ENCODE data around the gene NTN3. TPM values are rescaled to one million over a fixed set of nuclear protein-coding genes. Genes with fewer than 3 reads are reported as not detected.

NTN3 gene
- total and polyA plus RNA-seq, 2 of the 4 experiments (the other 2 are of a cell fraction): 0.18 to 0.38 TPM

GRCh38 chr16:2494616-2495015 is 23.5 kb downstream of the NTN3 start:
- no peak for ATAC-seq (ENCODE audit: low read depth)
- Histone ChIP-seq H4K5ac (ENCODE audit: low read depth, low read length) (no peak overlapping the region), H3K4ac (ENCODE audit: low read depth, low read length) (no peak overlapping the region), H2AK5ac (ENCODE audit: low read depth, low read length) (no peak overlapping the region), H2BK5ac (ENCODE audit: low read depth, low read length, poor library complexity, severe bottlenecking) (no peak overlapping the region), H4K91ac (ENCODE audit: insufficient read depth, low read depth, low read length) (no peak overlapping the region), H3K4me2 (ENCODE audit: low read depth, low read length) (no peak overlapping the region), H3K4me1 (ENCODE audit: control insufficient read depth, insufficient read depth, low read length) (no peaks in the 10 kb centered on the region; the same call in 1 of the 2 replicates), H4K8ac (ENCODE audit: low read depth in 2 of 2, low read length in 2 of 2) (no peak overlapping the region), H3K27me3 (ENCODE audit: control insufficient read depth, insufficient read depth, low read length) (no peaks in the 10 kb centered on the region), H3K56ac (ENCODE audit: extremely low read depth, insufficient read depth, low read length) (no peak overlapping the region), H3K27ac (ENCODE audit: insufficient read depth, low read length) (no peak overlapping the region), H2BK20ac (ENCODE audit: low read depth, low read length) (no peak overlapping the region), H3K23ac (ENCODE audit: low read depth, low read length) (no peak overlapping the region), H2BK120ac (ENCODE audit: low read depth, low read length) (no peak overlapping the region), H3K9me1 (ENCODE audit: insufficient read depth, low read length) (no peaks in the 10 kb centered on the region), H2BK15ac (ENCODE audit: low read depth, low read length) (no peak overlapping the region), H3K18ac (ENCODE audit: low read depth, low read length) (no peak overlapping the region), H3K4me3 (ENCODE audit: insufficient read depth, low read depth, low read length) (no peak overlapping the region), H3K9me3 (ENCODE audit: control insufficient read depth, insufficient read depth, low read length) (no peaks in the 10 kb centered on the region), H3K36me3 (ENCODE audit: control insufficient read depth, insufficient read depth, low read length) (peaks cover 21% of the 10 kb centered on the region; the same call in 1 of the 2 replicates), H3K14ac (replicated peaks; ENCODE audit: low read depth, low read length) (no peak overlapping the region), H2AK9ac (replicated peaks; ENCODE audit: low read depth, low read length, poor library complexity) (no peak overlapping the region), H3K79me1 (ENCODE audit: low read depth in 1 of 2, low read length in 2 of 2) (peaks cover 3 to 24% of the 10 kb centered on the region in 2 experiments), H3K9ac (ENCODE audit: low read depth, low read length) (no peak overlapping the region), H2AFZ (replicated peaks; ENCODE audit: low read length, poor library complexity) (no peak overlapping the region), H4K20me1 (ENCODE audit: insufficient read depth, low read length) (peaks cover 11% of the 10 kb centered on the region; the same call in 1 of the 2 replicates)
- intact Hi-C loops (cut with micrococcal nuclease): no loop called here
- WGBS, 2 experiments (ENCODE audit: extremely low coverage in 2 of 2, insufficient read length in 1 of 2): 100% methylated on average over 2 of the region's 5 CpGs; no CpG with 5 or more reads in 1 of the 2 experiments
- in situ Hi-C loops (cut with MboI; ENCODE audit: low sequenced_read_pairs): loop anchor here (5.0 kb wide), 1 partner anchor 152 kb away; the partner anchor contains the start of gene ABCA3
- BruUV-seq (replicated peaks): no TSS peak
- TF ChIP-seq CEBPB (IDR thresholded peaks at IDR 0.05; ENCODE audit: low read depth, low read length) (no peak), MAFK (IDR thresholded peaks at IDR 0.05; ENCODE audit: low read depth, low read length) (no peak), RAD21 (IDR thresholded peaks at IDR 0.05; ENCODE audit: low read length) (no peak), CHD1 (IDR thresholded peaks at IDR 0.05; ENCODE audit: low read depth, low read length) (no peak)
- CTCF ChIA-PET: no interaction called here
- POLR2A ChIA-PET (ENCODE audit: unreplicated experiment): no interaction called here
- dilution Hi-C loops (cut with HindIII; ENCODE audit: low sequenced_read_pairs, unreplicated experiment): no loop called here
- DNase-seq: no peak

All from IMR-90 (cell line).